Measurements from ENCODE around the gene PRUNE1. TPM values are rescaled to one million over a fixed set of nuclear protein-coding genes. Genes with fewer than 3 reads are reported as not detected.

The PRUNE1 gene
- total RNA-seq, 1 donor from 2014 or later = 36.5 TPM

GRCh38 chr1:151002051-151002450 lies 6.2 kb upstream of the PRUNE1 start:
- intact Hi-C loops (cut with DNase I) = loop anchor here (10.0 kb wide), 1 partner anchor 307 kb away; the partner anchor contains the start of gene GOLPH3L
- Histone ChIP-seq H3K4me3 (no peak overlapping the region), H3K27me3 (no peaks in the 10 kb centered on the region), H3K36me3 (peaks cover 32 to 34% of the 10 kb centered on the region in 2 donors), H3K4me1 (peaks cover 8 to 31% of the 10 kb centered on the region in 2 donors), H3K27ac (no peak overlapping the region), H3K9me3 (no peaks in the 10 kb centered on the region)
- TF ChIP-seq CTCF (IDR thresholded peaks at IDR 0.05) = no peak
- no peak for DNase-seq (ENCODE audit: low spot score in 2 of 2)

GRCh38 chr1:151002611-151003010 lies 5.6 kb upstream of the PRUNE1 start:
- H3K27ac ChIP-seq = no peak overlapping the region
- no peaks in the 10 kb centered on the region for H3K9me3 ChIP-seq
- H3K4me3 ChIP-seq = no peak overlapping the region
- H3K27me3 ChIP-seq = no peaks in the 10 kb centered on the region
- peaks cover 26 to 29% of the 10 kb centered on the region in 2 donors for H3K36me3 ChIP-seq
- no peak for TF ChIP-seq CTCF (IDR thresholded peaks at IDR 0.05)
- no peak for DNase-seq (ENCODE audit: low spot score in 2 of 2)
- intact Hi-C loops (cut with DNase I) = loop anchor here (10.0 kb wide), 1 partner anchor 308 kb away; the partner anchor contains the start of gene GOLPH3L
- peaks cover 9 to 37% of the 10 kb centered on the region in 2 donors for H3K4me1 ChIP-seq

GRCh38 chr1:151003180-151003579 lies 5.1 kb upstream of the PRUNE1 start:
- Histone ChIP-seq H3K9me3 (no peaks in the 10 kb centered on the region), H3K27me3 (no peaks in the 10 kb centered on the region), H3K4me3 (peak overlapping the region in 1 of 2 donors; percentile 70), H3K27ac (no peak overlapping the region), H3K4me1 (peaks cover 11 to 40% of the 10 kb centered on the region in 2 donors), H3K36me3 (peaks cover 21 to 23% of the 10 kb centered on the region in 2 donors)
- intact Hi-C loops (cut with DNase I) = loop anchor here (10.0 kb wide), 1 partner anchor 308 kb away; the partner anchor contains the start of gene GOLPH3L
- DNase-seq (ENCODE audit: low spot score in 2 of 2) = no peak
- no peak for TF ChIP-seq CTCF (IDR thresholded peaks at IDR 0.05)

- H3K27me3 ChIP-seq = no peaks in the 10 kb centered on the region
- H3K4me3 ChIP-seq = peak overlapping the region; percentile 64 to 70
- H3K4me1 ChIP-seq = peaks cover 11 to 46% of the 10 kb centered on the region in 2 donors
- intact Hi-C loops (cut with DNase I) = loop anchor here (10.0 kb wide), 1 partner anchor 311 kb away; the partner anchor contains the start of gene GOLPH3L
- no peak for TF ChIP-seq CTCF (IDR thresholded peaks at IDR 0.05)
- H3K27ac ChIP-seq = peak overlapping the region; percentile 85 to 87
- no peaks in the 10 kb centered on the region for H3K9me3 ChIP-seq
- DNase-seq (ENCODE audit: low spot score in 2 of 2) = no peak
- H3K36me3 ChIP-seq = peaks cover 3 to 7% of the 10 kb centered on the region in 2 donors
These were observed 2.4 kb upstream of the PRUNE1 start for GRCh38 chr1:151005729-151006319.

- Histone ChIP-seq H3K4me1 (peaks cover 11 to 46% of the 10 kb centered on the region in 2 donors), H3K27ac (peak within 1 kb of the TSS; percentile 85 to 87), H3K9me3 (no peaks in the 10 kb centered on the region), H3K27me3 (no peaks in the 10 kb centered on the region), H3K4me3 (peak within 1 kb of the TSS; percentile 70 to 71), H3K36me3 (peaks cover 2 to 3% of the 10 kb centered on the region in 2 donors)
- intact Hi-C loops (cut with DNase I) = loop anchor here (10.0 kb wide), 1 partner anchor 312 kb away; the partner anchor contains the start of gene GOLPH3L
- TF ChIP-seq CTCF (IDR thresholded peaks at IDR 0.05) = peak; percentile 24 to 59 (median 55)
- DNase-seq (ENCODE audit: low spot score in 2 of 2) = peak; percentile 22 to 85
These were observed 1.8 kb upstream of the PRUNE1 start, which contains the start of gene MINDY1 for GRCh38 chr1:151006327-151007052. Gene MINDY1 (minus strand): TSS chr1:151006902. CDS start chr1:151002617, 4,285 bp downstream.
